Stromal cell of bone marrow (primary cell): ENCODE results near the gene KDM7A.

ENCODE experiments used
- DNase-seq: peaks from one replicate; pipeline ENCODE4 v3.0.0-alpha.2; 2012; ENCODE audit warnings: low read depth

Gene KDM7A

DNA sequence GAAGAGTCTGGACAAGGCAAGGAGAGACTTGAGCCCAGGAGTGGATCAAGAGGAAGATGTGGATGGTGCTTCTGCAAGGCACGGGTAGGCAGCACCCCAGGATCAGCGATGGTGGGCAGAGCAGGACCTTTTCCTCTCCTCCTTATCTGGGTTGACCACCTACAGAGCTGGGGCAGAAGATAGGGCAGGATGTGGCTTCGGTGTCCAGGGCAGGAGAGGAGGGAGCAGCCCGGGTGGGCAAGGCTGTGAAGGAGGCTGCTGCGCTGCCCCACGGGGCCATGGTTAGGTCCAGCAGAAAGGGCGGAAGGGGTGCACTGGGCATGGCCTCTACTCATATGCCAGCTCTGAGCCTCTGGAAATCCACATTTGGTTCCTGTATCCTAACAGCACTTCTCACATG, 94.0 kb downstream of the KDM7A start:
- DNase-seq, result no peak

DNA sequence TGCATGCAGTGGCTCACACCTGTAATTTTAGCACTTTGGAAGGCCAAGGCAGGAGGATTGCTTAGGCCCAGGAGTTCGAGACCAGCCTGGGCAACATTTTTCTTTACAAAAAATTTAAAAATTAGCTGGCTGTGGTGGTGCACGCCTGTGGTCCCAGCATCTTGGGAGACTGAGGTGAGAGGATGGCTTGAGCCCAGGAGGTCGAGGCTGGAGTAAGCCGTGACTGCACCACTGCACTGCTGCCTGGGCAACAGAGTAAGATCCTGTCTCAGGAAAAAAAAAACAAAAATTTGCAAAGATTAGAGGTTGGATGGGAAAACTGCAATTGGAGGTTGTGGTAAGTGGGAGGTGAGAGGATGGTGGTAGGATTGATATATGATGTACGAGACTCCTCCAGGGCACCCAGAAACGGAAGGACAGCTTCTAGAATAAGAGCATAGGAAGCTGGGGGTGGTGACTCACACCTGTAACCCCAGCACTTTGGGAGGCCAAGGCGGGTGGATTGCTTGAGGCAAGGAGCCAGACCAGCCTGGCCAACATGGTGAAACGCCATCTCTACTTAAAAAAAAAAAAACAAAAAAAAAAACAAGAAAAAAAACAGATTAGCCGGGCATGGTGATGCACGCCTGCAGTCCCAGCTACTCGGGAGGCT, 94.9 kb downstream of the KDM7A start:
- DNase-seq, result no peak

DNA sequence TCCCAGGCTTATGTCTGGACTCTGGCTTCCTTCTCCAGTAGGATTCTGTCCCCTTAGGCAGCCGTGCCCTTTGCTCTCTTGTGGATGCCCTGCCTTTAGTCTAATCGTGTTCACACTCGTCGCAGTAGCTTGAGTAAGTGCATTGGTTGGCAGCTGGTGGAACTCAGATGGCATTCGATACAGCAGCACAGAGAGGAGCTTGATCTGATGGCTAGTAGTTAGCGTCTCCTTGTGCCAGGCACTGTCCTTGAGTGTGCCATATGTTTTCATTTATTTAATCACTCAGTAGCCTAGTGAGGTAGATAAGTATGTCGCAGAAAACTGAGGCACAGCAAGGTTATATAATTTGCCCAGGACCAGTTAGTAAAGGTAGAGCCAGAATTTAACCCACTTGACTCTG, 95.9 kb downstream of the KDM7A start:
- DNase-seq, result no peak

DNA sequence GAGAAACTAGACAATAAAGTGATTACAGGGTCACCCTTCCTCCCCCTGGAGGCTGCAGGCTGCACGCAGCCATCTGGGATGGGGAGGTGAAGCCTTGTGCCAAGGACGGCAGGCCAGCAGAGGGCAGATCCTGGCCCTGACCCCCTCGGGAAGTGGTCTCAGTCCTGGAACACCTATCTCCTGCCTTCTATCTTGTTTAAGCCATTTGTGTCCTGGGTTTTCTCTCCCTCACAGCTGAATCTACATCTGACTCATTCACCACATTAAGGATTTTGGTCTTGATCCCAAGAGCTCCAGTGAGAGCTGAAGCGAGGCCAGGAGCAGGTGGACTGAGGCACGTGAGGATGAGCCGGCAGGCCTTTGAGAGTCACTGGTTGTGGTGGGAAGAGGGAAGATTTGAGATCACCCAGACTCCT, 97.7 kb downstream of the KDM7A start:
- DNase-seq, result peak; percentile 70

DNA sequence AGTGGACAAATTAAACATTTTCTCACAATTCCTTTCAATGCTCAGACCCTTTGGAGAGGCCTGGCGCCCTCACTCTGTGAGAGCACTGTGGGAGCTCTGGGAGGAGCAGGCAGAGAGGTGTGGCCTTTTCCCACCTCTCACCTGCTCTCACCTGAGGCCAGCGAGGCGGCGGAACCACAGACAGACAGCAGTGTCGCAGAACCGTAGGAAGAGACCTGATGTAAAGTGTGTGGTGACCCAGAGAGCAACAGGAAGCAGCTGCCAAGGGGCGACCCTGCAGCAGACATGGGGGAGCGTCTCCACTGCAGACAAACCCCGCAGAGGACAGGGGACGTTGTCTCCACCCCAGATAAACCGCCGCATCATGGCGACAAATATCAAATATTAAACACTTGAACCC, 98.4 kb downstream of the KDM7A start:
- DNase-seq, result no peak

DNA sequence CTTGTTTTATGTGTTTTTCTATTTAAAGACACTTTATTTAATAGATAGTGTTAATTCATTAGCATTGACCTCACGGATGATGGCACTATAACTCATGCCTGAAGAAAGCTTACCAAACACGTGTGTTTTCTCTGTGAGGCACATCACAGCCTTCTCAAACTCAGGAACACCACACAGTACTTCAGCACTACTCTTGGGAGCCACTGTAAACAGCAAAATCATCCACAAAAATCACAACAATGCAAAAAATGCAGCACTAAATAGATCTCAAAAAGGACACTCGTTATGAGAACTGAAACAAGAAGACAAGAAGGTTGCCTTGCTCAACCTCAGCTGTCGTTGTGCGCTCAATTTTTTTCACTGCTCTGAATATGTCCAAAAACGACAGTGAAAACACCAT, 102.0 kb downstream of the KDM7A start:
- DNase-seq, result no peak

DNA sequence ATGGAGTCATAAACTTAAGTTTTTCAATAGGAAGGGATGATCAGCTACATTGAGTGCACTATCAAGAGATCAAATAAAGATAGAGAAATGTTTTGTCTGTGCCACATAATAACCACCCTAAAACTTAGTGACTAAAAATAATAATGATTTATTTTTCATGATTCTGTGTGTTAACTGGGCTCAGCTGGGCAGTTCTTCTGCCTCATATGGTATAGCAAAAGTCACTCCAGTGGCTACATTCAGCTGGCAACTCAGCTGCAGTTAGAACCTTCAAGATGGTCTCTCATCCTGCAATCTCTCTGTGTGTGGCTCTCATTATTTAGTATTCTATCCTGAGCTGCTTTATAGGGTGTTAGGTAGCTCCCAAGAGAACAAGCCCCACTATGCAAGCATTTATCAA, 106.2 kb downstream of the KDM7A start:
- DNase-seq, result no peak

DNA sequence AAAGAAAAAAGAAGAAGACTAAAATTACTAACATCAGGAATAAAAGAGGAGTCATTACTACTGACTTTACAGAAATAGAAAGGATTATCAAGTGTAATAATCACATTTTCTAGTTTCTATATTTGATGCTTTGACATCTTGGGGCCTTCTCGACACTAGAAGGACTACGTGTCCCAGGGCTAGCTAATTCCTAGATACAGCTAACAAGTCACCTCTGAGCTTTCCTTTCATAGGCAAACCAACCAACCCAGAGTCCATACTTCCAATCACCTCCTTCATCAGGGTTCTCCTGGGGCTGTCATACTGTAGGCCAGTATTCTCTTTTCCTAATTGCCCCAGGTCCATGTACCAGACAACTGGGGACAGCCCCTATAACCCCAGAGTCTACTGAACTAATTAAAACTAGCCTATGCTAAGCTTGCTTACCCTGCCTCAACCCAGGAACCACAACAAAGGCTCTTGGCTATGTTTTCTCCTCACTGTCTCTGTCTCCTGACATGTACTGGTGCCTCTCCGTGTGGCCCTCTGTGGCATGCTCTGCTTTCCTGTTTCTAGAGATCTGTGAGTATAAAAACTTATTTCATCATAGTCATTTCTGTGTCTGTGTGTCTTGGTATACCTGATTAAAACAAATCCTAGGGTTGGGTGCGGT, 107.4 kb downstream of the KDM7A start:
- DNase-seq, result no peak

DNA sequence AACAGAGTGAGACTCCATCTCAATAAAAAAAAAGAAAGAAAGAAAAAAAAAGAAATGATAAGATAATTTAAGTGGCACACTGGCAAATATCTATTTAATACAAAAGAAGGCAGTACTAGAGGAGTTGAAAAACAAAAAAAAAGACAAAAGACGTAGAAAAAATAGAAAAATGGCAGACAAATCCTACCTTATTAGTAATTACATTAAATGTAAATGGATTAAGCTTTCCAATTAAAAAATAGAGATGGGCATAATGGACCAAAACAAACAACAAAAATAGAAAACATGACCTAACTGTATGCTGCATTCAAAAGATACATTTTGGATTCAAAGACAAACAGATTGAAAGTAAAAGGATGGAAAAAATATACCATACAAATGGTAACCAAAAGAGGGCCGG, 108.8 kb downstream of the KDM7A start:
- DNase-seq, result no peak

DNA sequence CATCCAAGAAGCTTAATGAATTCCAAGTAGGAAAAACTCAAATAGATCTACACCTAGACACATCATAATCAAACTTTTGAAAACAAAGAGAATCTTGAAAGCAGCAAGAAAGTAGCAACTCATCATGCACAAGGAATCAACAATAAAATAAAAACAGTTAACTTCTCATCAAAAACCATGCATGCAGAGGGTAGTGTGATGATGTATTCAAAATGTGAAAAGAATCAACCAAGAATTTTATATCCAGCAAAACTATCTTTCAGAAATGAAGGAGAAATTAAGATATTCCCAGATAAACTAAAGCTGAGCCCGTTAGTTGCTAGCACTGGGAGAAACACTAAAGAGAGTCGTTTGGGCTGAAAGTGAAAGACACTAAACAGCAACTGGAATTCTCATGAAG, 109.7 kb downstream of the KDM7A start:
- DNase-seq, result no peak

DNA sequence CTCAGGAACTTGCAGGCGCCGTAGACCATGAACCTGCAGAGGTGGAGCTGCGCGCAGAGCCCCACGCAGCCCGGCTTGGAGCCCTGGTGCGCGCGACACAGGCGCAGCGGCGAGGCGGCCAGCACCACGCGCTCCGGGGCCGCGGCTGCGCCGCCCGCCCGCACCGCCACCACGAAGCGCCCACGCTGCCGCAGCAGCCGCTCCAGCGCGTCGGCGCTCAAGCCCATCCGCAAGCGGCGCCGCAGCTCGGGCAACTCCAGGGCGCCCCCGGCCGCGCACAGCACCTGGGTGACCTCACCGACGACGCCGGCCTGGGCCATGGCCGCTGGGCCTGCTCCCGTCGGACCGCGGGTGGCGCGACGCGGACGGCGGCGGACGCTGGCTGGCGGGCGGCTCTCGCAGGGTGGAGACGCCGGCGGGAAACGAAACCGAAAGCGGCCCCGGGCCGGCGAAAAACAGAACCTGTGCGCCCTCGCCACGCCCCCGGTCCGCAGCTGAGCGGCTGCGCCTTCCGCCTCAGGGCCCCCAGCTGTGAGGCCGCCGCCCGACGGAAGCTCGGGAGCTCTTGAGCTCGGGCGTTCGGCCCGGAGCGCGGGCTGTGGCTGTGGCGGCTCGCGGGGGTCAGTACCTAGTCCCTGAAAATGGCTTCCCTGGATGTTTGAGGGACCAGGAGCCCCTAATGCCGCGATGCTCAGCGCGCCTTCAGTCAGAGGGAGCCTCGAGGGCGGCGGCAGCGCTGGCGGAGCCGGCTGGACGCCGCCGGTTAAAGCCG, 114.1 kb downstream of the KDM7A start, which contains the start of gene PARP12:
TSS of gene PARP12 (minus strand) at position 424 of the 772 bp plus-strand sequence. CDS start at position 320, 104 bp downstream.
- DNase-seq, result peak; percentile 61

DNA sequence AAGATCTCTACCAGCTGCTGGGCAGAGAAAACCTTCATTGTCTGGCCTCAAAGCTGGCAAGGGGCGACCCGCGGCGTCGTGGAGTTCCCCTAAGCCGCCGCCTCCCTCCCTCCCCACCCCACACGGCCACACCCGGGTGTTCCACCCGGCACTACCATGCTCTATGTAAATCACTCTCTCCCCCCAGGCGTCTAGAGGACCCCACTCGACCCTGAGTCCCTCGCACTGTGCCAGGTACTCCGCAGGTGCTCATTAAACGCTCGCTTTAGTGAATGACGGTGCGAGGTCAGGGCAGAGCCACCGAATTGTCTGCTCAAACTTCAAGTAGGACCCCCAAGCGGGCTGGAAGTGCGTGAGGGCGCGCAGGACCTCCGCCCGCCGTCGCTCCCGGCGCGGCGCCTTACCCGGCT, 114.7 kb downstream of the KDM7A start:
- DNase-seq, result no peak

DNA sequence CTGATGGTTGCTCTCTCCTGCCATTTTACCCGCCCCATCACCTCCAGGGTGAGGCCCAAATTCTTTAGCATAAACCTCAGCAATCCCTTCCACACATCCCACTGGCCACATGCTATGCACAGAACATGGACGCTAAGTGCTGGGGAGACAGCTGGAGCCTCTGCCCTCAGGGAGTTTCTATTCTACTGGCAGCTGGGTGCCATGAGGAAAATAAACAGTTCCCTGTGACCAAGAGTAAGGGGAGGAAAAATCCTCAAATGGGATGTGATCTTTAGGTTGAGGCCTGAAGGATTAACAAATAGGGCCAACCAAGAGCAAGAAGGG, 115.2 kb downstream of the KDM7A start:
- DNase-seq, result no peak

DNA sequence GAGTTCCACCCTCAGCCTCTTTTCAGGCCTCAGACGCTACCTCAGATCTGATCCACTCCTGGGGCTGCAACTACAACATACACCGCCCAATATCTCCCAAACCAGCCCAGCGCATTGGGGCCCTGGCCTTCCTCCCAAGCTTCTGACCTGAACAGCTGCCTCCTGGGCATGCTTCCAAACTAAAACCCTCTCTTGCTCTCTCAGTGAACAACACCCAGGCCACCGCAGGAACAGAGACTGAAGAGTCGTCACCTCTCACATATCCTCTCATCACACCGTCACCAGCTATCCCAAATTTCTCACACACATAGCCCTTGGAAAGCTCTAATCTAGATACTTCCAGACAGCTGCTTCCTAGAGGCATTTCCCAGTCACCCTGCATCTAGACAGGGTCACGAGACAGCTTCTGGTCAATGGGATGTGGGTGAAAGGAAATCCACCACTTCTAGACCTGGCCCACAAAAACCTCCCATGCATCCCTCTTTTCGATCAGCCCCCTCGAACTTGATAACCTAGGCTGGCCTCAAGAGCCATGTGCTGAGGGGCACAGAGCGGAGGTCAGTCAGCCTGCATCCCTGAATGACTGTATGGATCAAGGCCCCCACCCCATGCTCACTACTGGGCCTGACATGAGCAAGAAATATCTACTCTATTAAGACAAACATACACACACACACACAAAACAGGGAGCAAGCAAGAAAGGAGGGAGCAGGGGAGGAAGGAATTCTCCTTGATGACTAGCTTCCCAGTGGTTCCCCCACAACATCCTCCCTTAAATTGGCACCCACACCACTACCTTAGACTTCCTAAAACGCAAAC, 115.8 kb downstream of the KDM7A start:
- DNase-seq, result no peak

DNA sequence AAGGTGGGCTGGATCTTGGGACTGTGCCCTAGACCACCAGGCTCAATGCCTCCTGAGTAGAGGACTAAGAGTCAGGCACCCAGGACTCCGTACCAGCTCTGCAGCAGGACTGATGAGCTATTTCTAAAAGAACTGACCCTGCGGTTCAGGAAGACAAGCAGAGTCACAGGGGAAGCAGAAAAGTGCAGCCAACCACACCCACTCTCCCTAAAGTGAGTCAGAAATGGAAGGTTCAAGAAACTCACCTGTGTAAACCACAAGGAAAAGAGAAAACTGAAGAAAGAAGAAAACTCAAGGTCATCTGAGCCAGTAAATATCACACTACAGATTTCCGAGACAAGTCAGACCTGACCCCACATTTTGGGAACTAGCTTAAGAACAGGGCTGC, 116.5 kb downstream of the KDM7A start:
- DNase-seq, result no peak

DNA sequence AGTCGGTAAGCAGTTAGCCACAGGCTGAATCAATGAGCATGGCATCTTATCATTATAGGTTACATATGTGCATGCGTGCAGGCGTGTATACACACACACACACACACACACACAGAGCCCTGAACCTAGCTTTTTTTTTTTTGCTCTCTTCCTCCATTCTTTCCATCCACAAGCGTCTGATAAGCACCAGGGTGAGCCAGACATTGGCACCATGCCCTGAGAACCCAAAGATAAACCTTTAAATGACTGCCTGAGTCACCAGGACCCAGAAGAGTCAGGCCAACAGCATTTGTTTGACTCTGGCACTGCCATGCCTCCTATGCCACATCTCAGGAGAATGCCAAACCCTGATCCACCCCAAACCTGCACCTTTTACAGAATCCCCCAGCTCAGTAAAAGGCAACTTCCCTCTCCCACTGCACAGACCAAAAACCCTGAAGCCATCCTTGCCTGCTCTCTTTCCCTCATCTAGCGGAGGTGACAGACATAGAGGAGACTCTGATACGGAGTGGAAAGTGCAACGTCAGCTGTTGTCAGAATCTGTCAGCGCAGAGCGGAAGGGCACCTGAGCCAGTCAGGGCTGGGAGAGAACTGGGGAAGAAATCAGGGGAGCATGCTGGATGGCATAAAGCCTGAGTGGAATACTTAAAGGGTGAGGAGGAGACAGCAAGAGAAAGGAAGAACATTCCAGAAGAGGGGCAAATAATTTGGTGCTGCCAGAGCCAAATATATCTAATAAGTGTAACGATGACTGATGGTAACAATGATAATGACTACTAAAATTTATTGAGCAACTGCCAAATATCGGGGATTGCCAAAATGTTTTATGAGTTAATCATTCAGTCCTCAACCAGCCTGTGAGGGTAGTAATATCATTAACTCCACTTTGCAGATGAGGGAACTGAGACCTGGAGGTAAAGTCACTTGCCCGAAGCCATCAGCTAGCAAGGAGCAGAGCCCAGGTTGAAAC, 117.2 kb downstream of the KDM7A start:
- DNase-seq, result peak; percentile 75

DNA sequence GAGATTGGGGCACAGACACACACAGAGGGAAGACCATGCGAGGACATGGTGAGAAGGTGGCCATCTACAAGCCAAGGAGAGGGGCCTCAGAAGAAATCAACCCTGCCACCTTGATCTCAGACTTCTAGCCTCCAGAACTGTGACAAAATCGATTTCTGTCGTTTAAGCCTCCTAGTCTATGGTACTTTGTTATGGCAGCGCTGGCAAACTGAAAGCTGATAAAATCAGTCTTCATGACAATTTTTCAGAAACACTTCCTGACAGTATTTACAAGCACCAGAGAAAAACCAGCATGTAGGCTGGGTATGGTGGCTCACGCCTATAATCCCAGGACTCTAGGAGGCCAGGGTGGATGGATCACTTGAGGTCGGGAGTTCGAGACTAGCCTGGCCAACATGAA, 118.3 kb downstream of the KDM7A start:
- no peak for DNase-seq

DNA sequence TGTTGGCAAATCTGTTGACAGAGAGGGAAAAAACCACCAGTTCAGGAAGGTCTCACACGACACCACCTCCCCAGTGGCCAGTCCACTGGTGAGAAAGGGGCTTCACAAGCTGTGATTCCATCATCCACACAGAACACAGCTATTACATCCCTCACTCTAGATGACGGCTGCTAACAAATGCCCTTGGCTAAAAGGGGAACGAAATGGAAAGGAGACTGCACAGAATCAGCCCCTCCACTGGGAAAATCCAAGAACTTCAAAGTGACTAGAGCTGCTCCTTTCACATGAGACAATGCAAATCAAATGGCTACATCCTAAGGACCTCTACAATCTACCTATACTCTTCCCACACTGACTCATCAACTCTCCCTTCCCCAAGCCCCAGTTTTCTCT, 119.6 kb downstream of the KDM7A start:
- DNase-seq, result no peak

DNA sequence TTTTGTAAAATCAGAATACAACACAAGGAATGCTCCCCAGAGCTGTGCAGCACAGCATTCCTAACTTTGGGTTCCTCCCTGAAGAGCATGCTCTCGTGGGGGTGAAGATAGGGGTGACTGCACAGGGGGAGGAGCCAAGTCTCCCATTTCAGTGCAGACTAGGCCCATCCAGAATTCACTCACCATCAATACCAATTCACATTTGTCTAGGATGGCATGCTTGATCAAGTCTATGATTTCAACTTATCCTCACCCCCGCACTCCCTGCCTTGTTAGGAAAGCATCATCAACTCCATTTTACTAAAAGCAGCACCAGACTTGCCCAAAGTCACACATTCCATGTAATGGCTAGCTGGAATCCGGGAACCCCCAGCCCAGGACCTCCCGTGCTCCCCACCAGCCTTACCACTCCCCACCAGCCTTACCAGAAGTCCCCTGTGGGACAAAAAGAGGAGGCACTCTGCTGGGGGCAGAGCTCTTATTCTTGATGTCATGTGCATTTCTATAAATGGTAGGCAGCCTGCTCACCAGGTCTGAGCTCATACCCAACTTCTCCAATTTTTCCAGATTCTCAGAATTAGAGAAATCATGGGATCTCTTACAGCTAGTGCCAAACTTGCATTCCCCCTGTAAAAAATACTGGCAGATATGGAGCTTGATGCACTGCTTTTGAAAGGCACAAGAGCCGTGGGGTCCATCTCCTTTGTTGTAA, 120.2 kb downstream of the KDM7A start:
- no peak for DNase-seq

DNA sequence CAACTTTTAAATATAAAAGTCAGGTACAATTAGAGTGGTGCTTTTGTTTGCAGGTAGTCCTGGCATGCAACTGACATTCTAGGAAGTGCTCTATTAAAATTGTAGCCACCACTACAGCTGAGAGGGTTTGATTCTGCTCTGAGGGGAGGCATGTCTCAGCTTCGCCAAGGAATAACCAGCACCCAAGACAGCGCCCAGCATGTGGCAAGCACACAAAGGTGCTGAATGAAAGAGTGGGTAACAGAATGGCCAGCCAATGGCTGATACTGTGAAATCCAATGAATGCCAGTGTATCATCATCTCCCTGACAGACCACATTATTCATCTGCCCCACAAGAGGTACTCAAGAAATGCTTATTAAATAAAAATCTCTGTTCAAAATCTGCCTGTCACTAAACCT, 121.0 kb downstream of the KDM7A start:
- DNase-seq, result no peak

DNA sequence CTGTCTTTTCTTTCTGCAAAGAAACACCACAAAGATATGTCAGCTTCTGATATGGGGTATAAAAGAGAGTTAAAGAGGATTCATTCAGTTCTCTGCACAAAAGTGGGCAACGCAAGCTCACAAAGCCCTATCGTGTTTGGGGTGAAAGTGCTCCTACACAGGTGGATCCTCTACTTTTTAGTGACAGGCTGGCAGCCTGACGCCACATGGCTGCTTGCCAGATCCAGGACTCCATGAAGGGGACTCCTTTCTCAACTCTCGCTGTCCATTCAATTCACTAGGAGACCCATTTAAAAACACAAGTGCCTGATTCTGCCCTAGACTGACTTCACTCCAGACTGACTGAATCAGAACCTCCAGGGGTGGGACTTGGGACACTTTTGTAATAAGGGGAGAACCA, 122.0 kb downstream of the KDM7A start:
- DNase-seq, result no peak
